Colonic mucosa (tissue), 4 donors: Measurements from ENCODE around the gene WBP2. TPM values are rescaled to one million over a fixed set of nuclear protein-coding genes. Genes with fewer than 3 reads are reported as not detected.

Experiments
- DNase-seq: peaks from one replicate; pipeline ENCODE4 v3.0.0-alpha.2; 2020
- H3K27ac ChIP-seq: fragments of 200-600 bp; one replicate; pipeline ENCODE4 v1.8.0; 2021
- H3K27me3 ChIP-seq: fragments of 200-600 bp; one replicate; pipeline ENCODE4 v1.8.0; 2021
- H3K36me3 ChIP-seq: fragments of 200-600 bp; one replicate; pipeline ENCODE4 v1.8.0; 2021
- H3K4me1 ChIP-seq: fragments of 200-600 bp; one replicate; pipeline ENCODE4 v1.8.0; 2021; ENCODE audit warnings: mild to moderate bottlenecking
- H3K4me3 ChIP-seq: fragments of 200-600 bp; one replicate; pipeline ENCODE4 v1.8.0; 2021
- H3K9ac ChIP-seq, 2 donors: one replicate each; pipeline ENCODE4 v1.7.0; 2013; ENCODE audit warnings: control low read depth in 2 of 2, low read depth in 2 of 2, low read length in 2 of 2
- H3K9me3 ChIP-seq: fragments of 200-600 bp; one replicate; pipeline ENCODE4 v1.8.0; 2021
- CTCF ChIP-seq: fragments of 200-600 bp; IDR thresholded peaks from one replicate; pipeline ENCODE4 v1.8.0; 2022; ENCODE audit warnings: antibody characterized with exemption, mild to moderate bottlenecking
- intact Hi-C: fragments of 100-400 bp; cut with DNase I; formaldehyde crosslinking; loops from one replicate; pipeline ENCODE4 v1.14.1; 2022
- total RNA-seq, 2 donors: library from RNA; stranded (reverse); fragmentation: NEBNext Ultra II Directional in 1 of 2; extraction: Animal tissue kit (Norgen Biotek cat#: 25700) in 1 of 2; gene quantifications; one replicate each; pipeline ENCODE4 v1.2.1, GENCODE V29; 2021
- donor health status: healthy.
- donor health status: DM: no; HTN: no; CAD: no.
- donor health status: DM: no; HTN: no; CAD: no.

WBP2 gene
- total RNA-seq, 2 donors from 2014 or later: 69.8 to 102 TPM

GRCh38 chr17:75808905-75809621 is 46.1 kb downstream of the WBP2 start:
- no peak overlapping the region for H3K27ac ChIP-seq

GRCh38 chr17:75808549-75808904 is 46.6 kb downstream of the WBP2 start:
- Histone ChIP-seq H3K9me3 (no peaks in the 10 kb centered on the region), H3K4me1 (no peaks in the 10 kb centered on the region), H3K9ac (no peak overlapping the region), H3K27me3 (no peaks in the 10 kb centered on the region), H3K4me3 (no peak overlapping the region), H3K27ac (no peak overlapping the region), H3K36me3 (peaks cover 14% of the 10 kb centered on the region)
- no peak for TF ChIP-seq CTCF
- intact Hi-C loops: no loop called here
- DNase-seq: no peak

More at GRCh38 chr17:75808905-75809621, 46.1 kb downstream of the WBP2 start:
- intact Hi-C loops: no loop called here
- Histone ChIP-seq H3K4me1 (no peaks in the 10 kb centered on the region), H3K36me3 (peaks cover 14% of the 10 kb centered on the region), H3K9me3 (no peaks in the 10 kb centered on the region), H3K4me3 (no peak overlapping the region), H3K27me3 (no peaks in the 10 kb centered on the region), H3K9ac (no peak overlapping the region)
- no peak for TF ChIP-seq CTCF
- DNase-seq: no peak

- intact Hi-C loops: no loop called here
- Histone ChIP-seq H3K4me3 (no peak overlapping the region), H3K36me3 (peaks cover 9% of the 10 kb centered on the region), H3K27me3 (no peaks in the 10 kb centered on the region), H3K27ac (no peak overlapping the region), H3K9me3 (no peaks in the 10 kb centered on the region), H3K9ac (no peak overlapping the region), H3K4me1 (no peaks in the 10 kb centered on the region)
- no peak for DNase-seq
- TF ChIP-seq CTCF: no peak
Measured at GRCh38 chr17:75807861-75808260, 47.3 kb downstream of the WBP2 start.

- H3K27ac ChIP-seq: no peak overlapping the region
- H3K4me3 ChIP-seq: no peak overlapping the region
- intact Hi-C loops: no loop called here
- no peaks in the 10 kb centered on the region for H3K9me3 ChIP-seq
- no peaks in the 10 kb centered on the region for H3K4me1 ChIP-seq
- H3K9ac ChIP-seq: no peak overlapping the region
- H3K36me3 ChIP-seq: peaks cover under 1% of the 10 kb centered on the region
- DNase-seq: no peak
- TF ChIP-seq CTCF: no peak
- no peaks in the 10 kb centered on the region for H3K27me3 ChIP-seq
Measured at GRCh38 chr17:75806822-75807500, 48.2 kb downstream of the WBP2 start.

GRCh38 chr17:75803883-75804282 is 51.3 kb downstream of the WBP2 start:
- intact Hi-C loops: no loop called here
- Histone ChIP-seq H3K9ac (no peak overlapping the region), H3K36me3 (no peaks in the 10 kb centered on the region), H3K27me3 (no peaks in the 10 kb centered on the region), H3K4me3 (no peak overlapping the region), H3K4me1 (no peaks in the 10 kb centered on the region), H3K9me3 (no peaks in the 10 kb centered on the region), H3K27ac (no peak overlapping the region)
- DNase-seq: no peak
- TF ChIP-seq CTCF: no peak
